NCI-H1417 (cell line): ENCODE results near the gene AP5Z1.

Source experiments
- DNase-seq, 3 experiments: peaks; one replicate each; lab custom pipeline; 2025; lab: John Stamatoyannopoulos, UW

Gene AP5Z1, protein sequence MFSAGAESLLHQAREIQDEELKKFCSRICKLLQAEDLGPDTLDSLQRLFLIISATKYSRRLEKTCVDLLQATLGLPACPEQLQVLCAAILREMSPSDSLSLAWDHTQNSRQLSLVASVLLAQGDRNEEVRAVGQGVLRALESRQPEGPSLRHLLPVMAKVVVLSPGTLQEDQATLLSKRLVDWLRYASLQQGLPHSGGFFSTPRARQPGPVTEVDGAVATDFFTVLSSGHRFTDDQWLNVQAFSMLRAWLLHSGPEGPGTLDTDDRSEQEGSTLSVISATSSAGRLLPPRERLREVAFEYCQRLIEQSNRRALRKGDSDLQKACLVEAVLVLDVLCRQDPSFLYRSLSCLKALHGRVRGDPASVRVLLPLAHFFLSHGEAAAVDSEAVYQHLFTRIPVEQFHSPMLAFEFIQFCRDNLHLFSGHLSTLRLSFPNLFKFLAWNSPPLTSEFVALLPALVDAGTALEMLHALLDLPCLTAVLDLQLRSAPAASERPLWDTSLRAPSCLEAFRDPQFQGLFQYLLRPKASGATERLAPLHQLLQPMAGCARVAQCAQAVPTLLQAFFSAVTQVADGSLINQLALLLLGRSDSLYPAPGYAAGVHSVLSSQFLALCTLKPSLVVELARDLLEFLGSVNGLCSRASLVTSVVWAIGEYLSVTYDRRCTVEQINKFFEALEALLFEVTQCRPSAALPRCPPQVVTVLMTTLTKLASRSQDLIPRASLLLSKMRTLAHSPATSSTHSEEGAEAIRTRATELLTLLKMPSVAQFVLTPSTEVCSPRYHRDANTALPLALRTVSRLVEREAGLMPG

DNA sequence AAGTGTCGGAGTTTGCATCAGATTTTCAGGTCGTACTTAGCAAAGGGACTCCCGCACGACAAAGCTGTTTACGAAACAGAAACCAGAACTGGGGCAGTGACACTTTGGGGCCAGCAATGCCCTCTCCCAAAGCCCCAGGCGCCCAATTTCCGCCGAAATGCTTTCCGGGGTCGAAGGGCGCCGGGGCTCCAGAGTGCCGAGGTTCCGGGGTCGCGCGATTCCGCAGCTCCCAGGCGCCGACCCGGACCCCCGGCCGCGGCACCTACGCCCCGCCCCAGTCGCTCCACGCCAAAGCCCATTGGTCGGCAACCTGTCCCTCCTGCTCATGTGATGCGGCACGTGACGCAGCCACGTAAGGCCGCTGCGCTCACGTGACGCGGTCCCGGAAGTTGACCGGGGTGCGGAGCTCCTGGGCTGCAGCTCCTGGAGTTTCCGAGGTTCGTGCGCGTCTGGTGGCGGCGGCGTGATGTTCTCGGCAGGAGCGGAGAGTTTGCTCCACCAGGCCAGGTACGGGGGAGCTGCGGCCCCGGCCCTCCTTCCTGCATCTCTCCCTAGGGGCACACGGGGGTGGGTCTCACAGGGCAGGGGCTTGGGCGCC lies at the start of gene AP5Z1:
Gene AP5Z1, plus strand, starts transcription at position 374 of the 598 bp plus-strand sequence. Its CDS starts 93 bp downstream, at position 467.
- DNase-seq = peak; percentile 92 to 97 (median 96)

GRCh38 chr7:4725850-4726450 lies 49.5 kb upstream of the AP5Z1 start:
- no peak for DNase-seq

- DNase-seq = no peak
These were observed 48.9 kb upstream of the AP5Z1 start for GRCh38 chr7:4726566-4726965.

DNA sequence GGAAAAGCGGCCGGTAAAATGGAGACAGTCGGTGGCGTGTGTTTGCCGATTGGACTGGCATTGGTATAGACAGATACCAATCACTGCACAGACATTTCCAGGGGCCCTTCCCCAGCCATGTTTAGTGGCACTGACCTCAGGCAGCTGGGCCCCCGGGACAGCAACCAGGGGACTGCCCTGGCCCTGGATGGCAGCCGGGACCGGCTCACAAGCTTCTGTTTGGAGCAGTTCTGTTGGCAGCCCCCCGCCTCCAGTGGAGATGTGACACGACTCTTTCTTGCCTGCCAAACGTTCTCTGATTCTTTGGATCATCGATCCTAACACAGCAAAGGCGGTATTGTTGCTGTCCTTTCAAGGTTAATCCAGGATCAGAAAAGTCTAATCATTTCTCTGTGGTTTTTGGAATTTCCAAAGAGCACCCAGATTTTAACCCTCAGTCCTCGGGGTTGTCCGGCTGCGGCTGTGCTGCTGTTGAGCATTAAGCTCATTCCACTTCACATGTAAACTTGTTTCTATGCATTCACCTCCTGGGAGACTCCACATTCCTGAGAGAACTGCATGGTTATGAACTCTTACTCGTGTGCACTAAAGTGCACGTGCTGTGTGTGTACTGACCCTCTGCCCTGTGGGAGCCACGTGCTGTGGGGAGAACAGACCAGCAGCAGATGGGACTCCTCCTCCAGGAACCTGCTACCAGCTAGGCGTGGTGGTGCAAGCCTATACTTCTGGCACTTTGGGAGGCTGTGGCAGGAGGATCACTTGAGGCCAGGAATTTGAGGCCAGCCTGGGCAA lies 47.3 kb upstream of the AP5Z1 start:
- no peak for DNase-seq

GRCh38 chr7:4729266-4729665 lies 46.2 kb upstream of the AP5Z1 start:
- no peak for DNase-seq

DNA sequence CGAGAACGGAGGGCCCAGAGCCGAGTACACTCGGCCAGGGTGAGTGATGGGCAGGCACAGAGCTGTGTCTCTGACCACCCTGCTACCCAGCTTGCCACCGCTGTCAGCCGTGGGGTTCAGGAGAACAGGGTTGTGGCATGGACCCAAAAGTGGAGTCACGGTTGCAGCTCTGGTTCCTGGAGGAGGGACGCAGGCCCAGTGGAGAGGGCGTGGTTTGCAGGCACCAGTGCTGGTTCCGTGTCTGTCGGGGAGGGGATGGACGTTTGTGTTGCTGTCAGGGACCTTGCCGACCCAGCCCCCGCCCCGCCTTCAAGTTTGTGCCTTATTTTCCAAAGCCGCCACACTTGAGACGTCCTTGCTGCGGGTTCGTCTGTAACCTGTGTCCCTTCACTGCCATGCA lies 45.1 kb upstream of the AP5Z1 start:
- DNase-seq = no peak

DNA sequence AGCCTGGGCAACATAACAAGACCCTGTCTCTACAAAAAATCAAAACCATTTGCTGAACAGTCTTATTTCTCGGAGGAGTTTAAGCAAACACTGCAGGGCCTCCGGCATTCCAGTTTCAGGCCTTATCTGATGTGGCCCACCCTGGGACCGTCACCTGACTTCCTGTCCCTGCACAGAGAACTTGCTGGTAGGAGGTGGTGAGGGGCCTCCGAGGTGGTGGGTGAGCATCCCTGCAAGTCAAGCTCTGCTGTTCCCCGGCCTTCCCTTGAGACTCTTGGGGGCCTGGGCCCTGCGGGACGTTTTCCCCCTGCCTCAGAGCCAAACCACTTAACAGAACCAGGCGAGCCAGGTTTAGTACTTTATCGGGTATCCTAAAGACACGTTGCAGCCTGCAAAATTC lies 44.5 kb upstream of the AP5Z1 start:
- no peak for DNase-seq

GRCh38 chr7:4731803-4732202 lies 43.6 kb upstream of the AP5Z1 start:
- no peak for DNase-seq

DNA sequence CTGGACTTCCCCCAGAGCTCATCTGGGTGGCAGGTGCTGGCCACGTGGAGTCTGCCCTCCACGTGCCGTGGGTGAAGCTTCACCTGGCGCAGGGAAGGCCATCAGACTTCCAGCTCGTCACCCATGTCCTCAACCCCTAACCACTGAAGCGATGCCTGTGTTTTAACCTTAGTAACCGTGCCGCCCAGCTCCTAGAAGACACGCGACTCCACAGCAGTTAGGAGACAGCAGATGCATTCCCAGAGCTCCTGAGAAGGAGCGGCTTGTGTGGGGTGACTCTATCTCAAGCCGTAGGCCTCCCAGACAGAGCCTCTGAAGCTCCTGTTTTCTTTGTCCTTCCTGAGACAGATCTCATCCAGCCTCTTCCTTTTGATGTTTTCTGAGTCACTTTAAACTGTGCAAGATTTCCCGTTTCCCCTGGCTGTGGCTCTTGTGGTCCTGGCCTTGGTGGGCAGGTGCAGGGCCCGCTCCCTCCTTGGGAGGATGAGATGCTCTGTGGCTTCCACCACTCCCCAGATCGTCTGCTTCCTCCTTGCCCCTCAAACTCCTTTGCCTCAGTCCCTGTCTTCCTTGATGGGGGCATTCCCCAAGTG lies 41.4 kb upstream of the AP5Z1 start:
- DNase-seq = no peak

GRCh38 chr7:4734587-4735345 lies 40.7 kb upstream of the AP5Z1 start:
- no peak for DNase-seq

DNA sequence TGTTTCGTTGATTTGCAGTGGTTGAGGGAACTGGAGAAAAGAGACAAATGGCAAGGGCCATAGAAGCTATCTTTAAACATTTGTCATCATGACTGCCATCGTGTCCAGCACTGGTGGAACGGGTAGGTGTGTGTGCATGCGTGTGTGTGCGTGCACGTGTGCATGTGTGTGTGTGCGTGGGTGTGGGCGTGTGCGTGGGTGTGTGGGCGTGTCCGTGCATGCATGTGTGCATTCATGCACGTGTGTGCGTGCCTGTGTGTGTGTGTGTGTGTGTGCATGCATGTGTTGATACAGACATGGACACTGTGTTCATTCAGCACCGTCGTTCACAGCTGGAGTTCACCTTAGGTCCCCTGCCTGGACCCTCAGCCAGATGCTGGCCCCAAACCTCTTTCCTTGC lies 38.1 kb upstream of the AP5Z1 start:
- DNase-seq = no peak

DNA sequence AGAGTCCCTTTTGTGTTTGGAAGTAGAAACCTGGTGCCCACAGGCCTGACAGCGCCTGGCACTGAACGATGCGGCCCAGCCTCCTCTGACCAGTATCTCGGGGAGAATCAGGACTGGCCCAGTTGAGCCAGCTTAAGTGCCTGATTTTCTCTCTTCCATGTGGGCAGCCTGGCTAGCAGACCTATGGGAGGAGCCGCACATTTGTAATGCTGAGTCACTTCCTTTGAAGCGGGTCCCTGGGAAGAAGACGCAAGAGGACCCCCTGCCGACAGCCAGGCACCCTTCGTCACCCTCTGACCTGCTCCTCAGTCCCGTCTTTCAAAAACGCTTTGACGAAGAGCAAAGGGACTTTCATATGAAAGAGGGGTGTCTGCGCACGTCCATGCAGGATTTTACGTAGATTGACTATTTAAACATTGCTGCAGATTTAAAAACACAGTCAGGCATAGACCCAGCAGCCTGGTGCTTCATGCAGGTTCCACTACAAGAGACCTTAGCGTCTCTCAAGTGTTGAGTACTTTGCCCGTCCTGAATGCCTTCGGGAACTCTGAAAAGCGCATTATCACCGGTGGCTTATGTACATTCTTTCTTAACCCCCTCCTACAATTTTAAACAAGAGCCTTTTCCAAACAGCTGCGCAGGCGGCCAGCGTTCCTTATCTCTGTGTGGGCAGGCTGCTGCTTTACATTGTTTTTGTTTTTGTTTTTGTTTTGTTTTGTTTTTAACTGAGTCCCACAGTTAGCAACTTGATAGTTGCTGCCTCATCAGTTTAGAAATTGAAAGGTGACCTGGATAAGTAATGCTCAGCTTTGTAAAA lies 36.5 kb upstream of the AP5Z1 start:
- DNase-seq = peak in 2 of 3 experiments; percentile 69 to 83

DNA sequence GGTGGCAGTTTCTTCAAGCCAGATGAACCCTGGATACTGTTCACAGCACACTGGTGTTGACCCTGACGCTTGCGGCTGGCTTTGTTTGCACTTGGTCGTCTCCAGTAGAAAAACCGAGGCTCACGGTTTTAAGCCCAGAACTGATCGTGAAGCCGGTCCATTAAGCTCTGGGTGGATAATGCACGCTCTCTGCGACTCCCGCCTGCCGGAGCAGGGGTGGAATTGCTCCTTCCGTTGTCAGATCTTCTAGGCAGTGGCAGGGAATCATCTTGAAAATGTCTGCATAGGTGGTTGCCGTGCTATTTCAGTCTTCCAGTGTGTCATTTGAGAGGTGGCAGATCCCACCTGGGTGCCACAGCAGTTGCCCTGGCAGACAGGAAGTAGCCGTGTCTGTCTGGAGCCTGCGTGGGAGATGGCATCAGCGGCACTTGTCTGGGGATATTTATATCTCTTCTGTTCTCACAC lies 35.9 kb upstream of the AP5Z1 start:
- peak in 2 of 3 experiments; percentile 77 to 91 for DNase-seq

GRCh38 chr7:4740796-4741195 lies 34.6 kb upstream of the AP5Z1 start:
- no peak for DNase-seq

DNA sequence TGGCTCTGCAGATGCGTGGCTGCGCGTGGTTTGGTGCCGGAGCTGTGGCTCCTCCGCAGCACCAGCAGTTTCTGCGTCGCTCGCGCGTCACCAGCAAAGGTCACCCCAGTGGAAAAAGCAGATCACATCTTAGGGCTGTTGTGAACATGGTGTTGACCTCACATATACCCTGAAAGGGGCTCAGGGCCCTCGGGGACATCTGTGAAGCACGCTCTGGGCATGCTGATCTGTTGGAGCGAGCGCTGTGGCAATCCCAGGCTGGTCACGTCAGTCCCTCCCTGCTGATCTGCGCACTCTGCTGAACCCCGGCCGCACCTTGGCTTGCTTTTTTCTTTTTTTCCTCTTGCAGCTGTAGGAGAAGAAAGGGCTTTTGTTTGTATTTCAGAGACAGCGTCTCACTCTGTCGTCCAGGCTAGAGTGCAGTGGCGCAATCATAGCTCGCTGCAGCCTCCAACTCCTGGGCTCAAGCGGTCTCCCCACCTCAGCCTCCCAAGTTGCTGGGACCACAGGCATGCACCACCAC lies 33.3 kb upstream of the AP5Z1 start:
- DNase-seq = no peak

DNA sequence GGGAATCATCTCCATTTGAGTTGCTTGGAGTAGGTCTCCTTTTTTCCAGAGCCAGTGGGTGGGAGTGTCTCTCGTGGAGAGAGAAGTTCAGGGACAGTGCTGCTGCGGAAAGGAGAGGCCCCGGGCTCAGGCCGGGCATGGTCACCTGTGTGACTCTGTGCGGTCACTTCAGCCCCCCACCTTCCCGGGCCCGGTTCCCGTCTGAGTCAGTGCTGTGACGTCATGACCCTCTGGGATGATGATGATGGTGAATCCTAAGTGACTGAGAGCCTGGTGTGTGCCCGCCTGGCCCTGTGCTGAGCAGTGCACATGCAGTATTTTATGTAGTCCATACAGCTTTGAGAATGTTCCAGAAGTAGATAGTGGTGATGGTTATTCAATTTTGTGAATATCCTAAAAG lies 32.6 kb upstream of the AP5Z1 start:
- DNase-seq = no peak

DNA sequence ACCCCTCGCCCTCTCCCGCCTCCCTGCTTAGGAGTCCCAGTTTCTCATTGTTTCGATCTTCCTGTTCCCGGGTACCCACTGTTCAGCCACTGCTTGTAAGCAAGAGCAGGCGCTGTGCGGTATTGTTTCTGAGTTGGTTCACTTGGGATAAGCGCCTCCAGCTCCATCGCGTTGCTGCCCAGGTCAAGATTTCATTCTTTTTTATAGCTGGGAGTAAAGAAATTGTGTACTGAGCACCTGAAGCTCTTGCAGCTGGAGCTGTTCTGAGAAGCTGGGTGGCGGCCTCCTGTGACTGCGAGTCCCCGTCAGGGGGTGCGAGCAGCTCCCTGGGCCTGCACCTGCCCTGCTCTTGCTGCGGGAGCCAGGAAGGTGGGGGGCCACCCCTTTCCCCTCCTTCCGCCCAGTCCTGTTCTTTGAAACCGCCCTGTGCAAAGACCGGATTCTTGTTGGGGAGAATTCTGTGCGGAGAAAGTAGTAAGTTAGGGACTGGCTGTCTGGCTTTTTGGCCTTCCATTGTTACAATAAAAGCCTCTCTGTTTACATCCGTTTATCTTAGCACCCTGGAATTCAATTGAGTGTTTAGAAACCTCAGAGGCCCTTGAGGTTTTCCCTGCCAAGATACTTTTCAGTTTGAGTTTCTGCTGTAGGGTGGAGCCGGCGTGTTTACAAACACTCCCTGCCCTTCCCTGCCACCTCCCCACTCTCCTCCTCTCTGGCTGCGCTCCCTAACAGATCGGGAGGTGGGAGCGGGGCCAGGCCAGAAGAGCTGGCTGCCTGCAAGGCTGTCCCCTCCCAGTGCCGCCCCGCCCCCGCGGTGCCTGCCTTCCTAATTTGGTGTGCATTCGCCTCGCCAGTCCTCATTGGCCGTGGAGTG lies 30.8 kb upstream of the AP5Z1 start:
- peak; percentile 75 to 97 (median 96) for DNase-seq

- no peak for DNase-seq
These were observed 30.0 kb upstream of the AP5Z1 start for GRCh38 chr7:4745265-4745919.
